ENCODE measurements around the gene WDR83. TPM values are rescaled to one million over a fixed set of nuclear protein-coding genes. Genes with fewer than 3 reads are reported as not detected.
A peak's percentile ranks its signal among the peaks of the same experiment; 100 is the strongest.

Gene WDR83
- total and polyA plus RNA-seq, 2 of the 8 experiments (the other 6 are each of a cell fraction or from before 2014, with no cell fraction given), result 12.6 to 15.3 TPM

GRCh38 chr19:12681074-12681987 lies 14.7 kb downstream of the WDR83 start, which contains the start of gene DHPS (continued):
- peak; percentile 71 for TF ChIP-seq RBBP5 (IDR thresholded peaks at IDR 0.05; ENCODE audit: borderline replicate concordance, low read depth, low read length)
- TF ChIP-seq KDM1A (IDR thresholded peaks at IDR 0.05; ENCODE audit: borderline replicate concordance, low read length), result no peak
- TF ChIP-seq CREB1 (IDR thresholded peaks at IDR 0.05), result peak; percentile 9; the same call in 1 of the 2 replicates
- TF ChIP-seq RNF2 (IDR thresholded peaks at IDR 0.05; ENCODE audit: borderline replicate concordance, low read depth, low read length, missing control alignments, poor library complexity, severe bottlenecking), result no peak
- peak; percentile 80 for TF ChIP-seq TBP (IDR thresholded peaks at IDR 0.05; ENCODE audit: low read depth, low read length)
- TF ChIP-seq GABPA (IDR thresholded peaks at IDR 0.05; ENCODE audit: borderline replicate concordance, insufficient read depth, low read length), result peak; percentile 87
- TF ChIP-seq SP2 (IDR thresholded peaks at IDR 0.05; ENCODE audit: low read length), result no peak
- TF ChIP-seq EP300 (IDR thresholded peaks at IDR 0.05; ENCODE audit: borderline replicate concordance in 1 of 2, low read depth in 2 of 2, low read length in 2 of 2), result no peak
- 0 out of 2 replicates have a peak, but pooled peaks have one; percentile 8 for TF ChIP-seq EGR1 (IDR thresholded peaks at IDR 0.05; ENCODE audit: borderline replicate concordance, low read depth, low read length)
- TF ChIP-seq, protein P1, sequence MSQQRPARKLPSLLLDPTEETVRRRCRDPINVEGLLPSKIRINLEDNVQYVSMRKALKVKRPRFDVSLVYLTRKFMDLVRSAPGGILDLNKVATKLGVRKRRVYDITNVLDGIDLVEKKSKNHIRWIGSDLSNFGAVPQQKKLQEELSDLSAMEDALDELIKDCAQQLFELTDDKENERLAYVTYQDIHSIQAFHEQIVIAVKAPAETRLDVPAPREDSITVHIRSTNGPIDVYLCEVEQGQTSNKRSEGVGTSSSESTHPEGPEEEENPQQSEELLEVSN (IDR thresholded peaks at IDR 0.05), result peak; percentile 83
- no peak for TF ChIP-seq SAP30 (IDR thresholded peaks at IDR 0.05; ENCODE audit: insufficient read depth, insufficient replicate concordance, low read length)
- TF ChIP-seq ZNF274 (IDR thresholded peaks at IDR 0.05; ENCODE audit: borderline replicate concordance, extremely low read depth, low read length), result no peak
- peak; percentile 57; the same call in 1 of the 2 replicates for TF ChIP-seq JUND (IDR thresholded peaks at IDR 0.05; ENCODE audit: low read length)
- TF ChIP-seq PHF8 (conservative IDR thresholded peaks at IDR 0.05; ENCODE audit: low read depth, low read length), result peak; percentile 96
- no peak for TF ChIP-seq NANOG (IDR thresholded peaks at IDR 0.05; ENCODE audit: insufficient read depth, low read depth, low read length, poor library complexity, severe bottlenecking)
- peak; percentile 77 for TF ChIP-seq SRF (IDR thresholded peaks at IDR 0.05; ENCODE audit: low read depth, low read length)
- TF ChIP-seq, protein P2, sequence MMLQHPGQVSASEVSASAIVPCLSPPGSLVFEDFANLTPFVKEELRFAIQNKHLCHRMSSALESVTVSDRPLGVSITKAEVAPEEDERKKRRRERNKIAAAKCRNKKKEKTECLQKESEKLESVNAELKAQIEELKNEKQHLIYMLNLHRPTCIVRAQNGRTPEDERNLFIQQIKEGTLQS (IDR thresholded peaks at IDR 0.05; ENCODE audit: insufficient read depth, low read depth, low read length), result peak; percentile 60; the same call in 1 of the 2 replicates
- TF ChIP-seq TAF1 (IDR thresholded peaks at IDR 0.05; ENCODE audit: low read depth, low read length), result peak; percentile 87
- peak; percentile 63 to 96 for TF ChIP-seq POLR2A (IDR thresholded peaks at IDR 0.05; ENCODE audit: control extremely low read depth in 1 of 2, low read depth in 2 of 2, low read length in 2 of 2)
- peak; percentile 99 for TF ChIP-seq CEBPB (IDR thresholded peaks at IDR 0.05; ENCODE audit: low read depth, low read length)
- TF ChIP-seq BRCA1 (IDR thresholded peaks at IDR 0.05; ENCODE audit: low read depth, low read length), result peak; percentile 28
- peak; percentile 46; the same call in 1 of the 2 replicates for TF ChIP-seq GTF2F1 (IDR thresholded peaks at IDR 0.05; ENCODE audit: borderline replicate concordance, low read depth, low read length)

Measured in H1 (cell line).